K562 (cell line): ENCODE results near the gene ASB15. TPM values are rescaled to one million over a fixed set of nuclear protein-coding genes. Genes with fewer than 3 reads are reported as not detected.
A peak's percentile ranks its signal among the peaks of the same experiment; 100 is the strongest.

Experiments used
- ARID3B ChIP-seq: fragments of 250-450 bp; sonication (Bioruptor Pico); IDR thresholded peaks from 2 replicates; pipeline ENCODE4 v1.4.0; 2020; ENCODE audit warnings: borderline replicate concordance
- ASH1L ChIP-seq: fragments of 450-650 bp; IDR thresholded peaks from 2 replicates; pipeline ENCODE4 v1.6.1; 2018; ENCODE audit warnings: borderline replicate concordance, mild to moderate bottlenecking, low read depth; ENCODE audit not compliant: partially characterized antibody
- ELF4 ChIP-seq: fragments of 450-650 bp; formaldehyde crosslinking; IDR thresholded peaks from 2 replicates; pipeline ENCODE4 v1.4.0; 2022; ENCODE audit warnings: missing genetic modification characterization
- ELK1 ChIP-seq: sonication (generic); formaldehyde crosslinking; IDR thresholded peaks from 2 replicates; pipeline ENCODE4 v1.8.1; 2022; ENCODE audit warnings: missing genetic modification reagents
- ETV5 ChIP-seq: sonication (generic); formaldehyde crosslinking; IDR thresholded peaks from 2 replicates; pipeline ENCODE4 v1.4.0; 2020; ENCODE audit warnings: low read depth, mild to moderate bottlenecking, missing genetic modification reagents
- FOXK1 ChIP-seq: sonication (generic); formaldehyde crosslinking; IDR thresholded peaks from 2 replicates; pipeline ENCODE4 v1.8.0; 2022; ENCODE audit warnings: missing genetic modification reagents, mild to moderate bottlenecking, borderline replicate concordance
- GTF2B ChIP-seq: IDR thresholded peaks from 2 replicates; pipeline ENCODE4 v1.6.1; 2011; ENCODE audit not compliant: insufficient read length; ENCODE audit errors: extremely low read depth
- HES1 ChIP-seq: fragments of 450-650 bp; IDR thresholded peaks from 2 replicates; pipeline ENCODE4 v1.6.1; 2016; ENCODE audit warnings: low read depth, mild to moderate bottlenecking, moderate library complexity
- HMG20A ChIP-seq: fragments of 450-650 bp; formaldehyde crosslinking; conservative IDR thresholded peaks from 2 replicates; pipeline ENCODE4 v1.4.0; 2020; ENCODE audit warnings: mild to moderate bottlenecking, mixed read lengths
- MXD1 ChIP-seq: fragments of 250-450 bp; sonication (Bioruptor Pico); IDR thresholded peaks from 2 replicates; pipeline ENCODE4 v1.8.0; 2021; ENCODE audit warnings: borderline replicate concordance, mild to moderate bottlenecking, moderate library complexity; ENCODE audit not compliant: poor library complexity, severe bottlenecking
- NELFE ChIP-seq: IDR thresholded peaks from 2 replicates; pipeline ENCODE4 v1.6.1; 2011; ENCODE audit warnings: mild to moderate bottlenecking; ENCODE audit not compliant: insufficient read depth, insufficient read length
- NFE2L1 ChIP-seq: fragments of 450-650 bp; IDR thresholded peaks from 2 replicates; pipeline ENCODE4 v1.6.1; 2016; ENCODE audit warnings: missing genetic modification characterization, low read depth, mild to moderate bottlenecking, missing compliant biosample characterization, moderate library complexity, borderline replicate concordance
- POLR2AphosphoS5 ChIP-seq: IDR thresholded peaks from 2 replicates; pipeline ENCODE4 v1.6.1; 2011; ENCODE audit warnings: mild to moderate bottlenecking, low read depth, low read length, moderate library complexity; ENCODE audit not compliant: control insufficient read depth, insufficient read depth
- POLR2B ChIP-seq: fragments of 450-650 bp; IDR thresholded peaks from 2 replicates; pipeline ENCODE4 v1.6.1; 2018; ENCODE audit warnings: low read depth; ENCODE audit not compliant: partially characterized antibody
- TRIM24 ChIP-seq, 2 experiments: fragments of 450-650 bp; IDR thresholded peaks; 2 replicates each; pipeline ENCODE4 v1.6.1; 2016
- ZNF609 ChIP-seq: sonication (generic); formaldehyde crosslinking; IDR thresholded peaks from 2 replicates; pipeline ENCODE4 v1.8.1; 2023; ENCODE audit warnings: missing genetic modification reagents, mild to moderate bottlenecking, borderline replicate concordance
- polyA plus RNA-seq, 8 experiments: library from polyadenylated mRNA; depleted of rRNA in 4 of 8; stranded (reverse) in 5 of 8; unstranded in 3 of 8; fragments of >200 nt; fragmentation: Nextera tagmentation in 2 of 8; fragmentation: Illumina TruSeq in 1 of 8; extraction: Ambion mirVana in 2 of 8; extraction: Trizol in 1 of 8; gene quantifications; 2 replicates each; pipeline versions ENCODE4 v1.2.1 to v1.2.3, GENCODE V29; 2011 to 2014; ENCODE audit warnings: inconsistent platforms in 1 of 8, missing spikeins in 1 of 8
- total RNA-seq, 7 experiments: library from RNA; depleted of rRNA in 6 of 7; stranded (reverse); fragments of >200 nt in 6 of 7; fragmentation: Illumina TruSeq in 2 of 7; extraction: Trizol in 2 of 7; gene quantifications; 2 replicates each; pipeline versions ENCODE4 v1.2.1 to v1.2.3, GENCODE V29; 2011 to 2021; ENCODE audit warnings: low replicate concordance in 1 of 7

The ASB15 gene
- total and polyA plus RNA-seq, 9 of the 15 experiments (the other 6 are each of a cell fraction or from before 2014, with no cell fraction given): 0.03 to 0.14 (median 0.04) TPM; not detected in 3

- TF ChIP-seq ARID3B (CRISPR knock-in tag) (0 out of 2 replicates have a peak, but pooled peaks have one; percentile 2), POLR2AphosphoS5 (no peak), MXD1 (no peak), POLR2B (no peak), GTF2B (no peak), ELK1 (CRISPR knock-in tag) (no peak), FOXK1 (no peak), HES1 (no peak), NELFE (no peak), ETV5 (CRISPR knock-in tag) (no peak), TRIM24 (IDR thresholded peaks at IDR 0.05) (peak; percentile 93 to 96; a peak in 2 of 4 replicates), NFE2L1 (tag) (no peak), HMG20A (no peak), ZNF609 (CRISPR knock-in tag) (no peak), ELF4 (CRISPR knock-in tag) (peak; percentile 72; the same call in 1 of the 2 replicates), ASH1L (no peak)
These were observed 7.6 kb downstream of the ASB15 start (continued) for GRCh38 chr7:123608991-123609882.
